Glutamatergic neuron (in vitro differentiated cells): Measurements from ENCODE around the gene LINC01488. TPM values are rescaled to one million over a fixed set of nuclear protein-coding genes. Genes with fewer than 3 reads are reported as not detected.

Source experiments
- DNase-seq: peaks from one replicate; pipeline ENCODE4 v3.0.0; 2022
- H3K27ac Mint-ChIP-seq: one replicate; pipeline ENCODE4 v1.8.0; 2020; ENCODE audit warnings: mild to moderate bottlenecking, mixed read lengths, inconsistent platforms; ENCODE audit not compliant: unreplicated experiment
- H3K27me3 Mint-ChIP-seq: one replicate; pipeline ENCODE4 v1.8.0; 2020; ENCODE audit warnings: mild to moderate bottlenecking, moderate library complexity, mixed read lengths, inconsistent platforms; ENCODE audit not compliant: unreplicated experiment
- H3K36me3 Mint-ChIP-seq: one replicate; pipeline ENCODE4 v1.8.0; 2020; ENCODE audit warnings: mild to moderate bottlenecking, mixed read lengths, inconsistent platforms; ENCODE audit not compliant: unreplicated experiment
- H3K4me1 Mint-ChIP-seq: one replicate; pipeline ENCODE4 v1.8.0; 2020; ENCODE audit warnings: mild to moderate bottlenecking, low read depth, mixed read lengths, inconsistent platforms; ENCODE audit not compliant: unreplicated experiment
- H3K4me3 Mint-ChIP-seq: one replicate; pipeline ENCODE4 v1.8.0; 2020; ENCODE audit warnings: mild to moderate bottlenecking, mixed read lengths, inconsistent platforms; ENCODE audit not compliant: unreplicated experiment
- H3K9me3 Mint-ChIP-seq: one replicate; pipeline ENCODE4 v1.8.0; 2020; ENCODE audit warnings: mild to moderate bottlenecking, moderate library complexity, mixed read lengths, inconsistent platforms; ENCODE audit not compliant: unreplicated experiment
- CTCF ChIP-seq: fragments of 200-600 bp; sonication (generic); IDR thresholded peaks from one replicate; pipeline ENCODE4 v1.5.0; 2021; ENCODE audit not compliant: partially characterized antibody, unreplicated experiment
- total RNA-seq: library from RNA; stranded (reverse); fragmentation: NEBNext Ultra II Directional; extraction: Animal tissue kit (Norgen Biotek cat#: 25700); gene quantifications from one replicate; pipeline ENCODE4 v1.2.1, GENCODE V29; 2021; ENCODE audit not compliant: unreplicated experiment

The LINC01488 gene
- total RNA-seq, 1 donor from 2014 or later: not detected

- H3K27me3 Mint-ChIP-seq: no peaks in the 10 kb centered on the region
- H3K36me3 Mint-ChIP-seq: peaks cover 3% of the 10 kb centered on the region
- H3K27ac Mint-ChIP-seq: no peak overlapping the region
- H3K9me3 Mint-ChIP-seq: peaks cover 6% of the 10 kb centered on the region
- TF ChIP-seq CTCF: no peak
- H3K4me3 Mint-ChIP-seq: no peak overlapping the region
- no peaks in the 10 kb centered on the region for H3K4me1 Mint-ChIP-seq
- DNase-seq: no peak
Measured at GRCh38 chr11:69542314-69543168, 61.1 kb downstream of the LINC01488 start.

Other genes with a start within 250 kb of the LINC01488 start
- not detected for gene MYEOV, start 187.5 kb upstream of the LINC01488 start, total RNA-seq
- gene CCND1, start 159.5 kb downstream of the LINC01488 start, total RNA-seq: 36.1 TPM
- 38.1 TPM for gene LTO1, start 193.7 kb downstream of the LINC01488 start, total RNA-seq
- 5.1 TPM for gene FGF19, start 222.4 kb downstream of the LINC01488 start, total RNA-seq